ENCODE measurements around the gene U2AF1L4.
"Not testable (repeated sequence)": the region's sequence is repeated elsewhere in the genome, so short reads cannot be mapped to it uniquely, and the experiment has no call there.

The U2AF1L4 gene

DNA sequence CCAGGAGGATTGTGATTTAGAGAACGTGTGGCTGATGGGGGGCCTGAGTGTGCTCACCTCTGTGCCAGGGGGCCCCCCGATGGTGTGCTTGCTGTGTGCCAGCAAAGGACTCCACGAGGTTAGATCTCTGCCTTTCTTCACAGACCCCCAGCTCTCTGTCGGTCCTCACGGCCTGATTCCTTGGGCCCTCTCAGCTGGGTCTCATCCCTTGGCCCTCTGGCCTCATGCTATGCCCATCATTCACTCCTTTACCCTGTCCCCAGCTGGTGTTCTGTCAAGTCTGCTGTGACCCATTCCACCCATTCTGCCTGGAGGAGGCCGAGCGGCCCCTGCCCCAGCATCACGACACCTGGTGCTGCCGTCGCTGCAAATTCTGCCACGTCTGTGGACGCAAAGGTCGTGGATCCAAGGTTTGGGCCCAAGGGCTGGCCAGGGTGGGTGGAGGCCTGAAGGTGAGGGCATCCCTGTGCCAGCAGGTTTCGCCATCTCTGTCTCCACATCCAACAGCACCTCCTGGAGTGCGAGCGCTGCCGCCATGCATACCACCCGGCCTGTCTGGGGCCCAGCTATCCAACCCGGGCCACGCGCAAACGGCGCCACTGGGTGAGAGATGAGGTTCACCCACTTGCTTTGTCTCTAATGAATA, 19.9 kb downstream of the U2AF1L4 start:
- DNase-seq (ENCODE audit: low spot score), result no peak

- DNase-seq (ENCODE audit: low spot score), result no peak
Observed at GRCh38 chr19:35724560-35724959, 20.7 kb downstream of the U2AF1L4 start.

GRCh38 chr19:35724132-35724531, 21.1 kb downstream of the U2AF1L4 start:
- DNase-seq (ENCODE audit: low spot score), result not testable (repeated sequence)

GRCh38 chr19:35723671-35724070, 21.5 kb downstream of the U2AF1L4 start:
- no peak for DNase-seq (ENCODE audit: low spot score)

GRCh38 chr19:35722897-35723296, 22.3 kb downstream of the U2AF1L4 start:
- no peak for DNase-seq (ENCODE audit: low spot score)

DNA sequence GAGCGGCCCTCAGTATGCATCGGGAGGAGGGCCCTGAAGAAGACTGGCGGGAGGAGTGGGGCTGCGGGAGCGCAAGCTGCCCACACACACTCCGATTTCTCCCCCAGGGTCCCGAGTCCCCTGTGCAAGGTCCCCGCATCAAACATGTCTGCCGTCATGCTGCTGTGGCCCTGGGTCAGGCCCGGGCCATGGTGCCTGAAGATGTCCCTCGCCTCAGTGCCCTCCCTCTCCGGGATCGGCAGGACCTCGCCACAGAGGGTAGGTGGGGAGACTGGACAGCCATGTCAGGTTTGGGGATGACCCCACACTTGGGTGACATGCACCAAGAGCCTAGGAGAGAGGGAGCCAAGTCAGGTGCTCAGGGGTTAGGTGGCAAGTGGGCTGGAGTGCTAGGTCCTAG, 22.8 kb downstream of the U2AF1L4 start:
- DNase-seq (ENCODE audit: low spot score), result no peak

DNA sequence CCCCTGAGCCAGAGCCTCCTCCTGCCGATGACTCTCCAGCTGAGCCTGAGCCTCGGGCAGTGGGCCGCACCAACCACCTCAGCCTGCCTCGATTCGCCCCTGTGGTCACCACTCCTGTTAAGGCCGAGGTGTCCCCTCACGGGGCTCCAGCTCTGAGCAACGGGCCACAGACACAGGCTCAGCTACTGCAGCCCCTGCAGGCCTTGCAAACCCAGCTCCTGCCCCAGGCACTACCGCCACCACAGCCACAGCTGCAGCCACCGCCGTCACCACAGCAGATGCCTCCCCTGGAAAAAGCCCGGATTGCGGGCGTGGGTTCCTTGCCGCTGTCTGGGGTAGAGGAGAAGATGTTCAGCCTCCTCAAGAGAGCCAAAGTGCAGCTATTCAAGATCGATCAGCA, 23.8 kb downstream of the U2AF1L4 start:
- no peak for DNase-seq (ENCODE audit: low spot score)

GRCh38 chr19:35720648-35721047, 24.6 kb downstream of the U2AF1L4 start:
- no peak for DNase-seq (ENCODE audit: low spot score)

DNA sequence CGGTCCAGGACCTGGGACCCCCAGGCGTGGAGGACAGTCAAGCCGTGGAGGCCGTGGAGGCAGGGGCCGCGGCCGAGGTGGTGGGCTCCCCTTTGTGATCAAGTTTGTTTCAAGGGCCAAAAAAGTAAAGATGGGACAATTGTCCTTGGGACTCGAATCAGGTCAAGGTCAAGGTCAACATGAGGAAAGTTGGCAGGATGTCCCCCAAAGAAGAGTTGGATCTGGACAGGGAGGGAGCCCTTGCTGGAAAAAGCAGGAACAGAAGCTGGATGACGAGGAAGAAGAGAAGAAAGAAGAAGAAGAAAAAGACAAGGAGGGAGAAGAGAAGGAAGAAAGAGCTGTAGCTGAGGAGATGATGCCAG, 25.1 kb downstream of the U2AF1L4 start:
- no peak for DNase-seq (ENCODE audit: low spot score)

- no peak for DNase-seq (ENCODE audit: low spot score)
Observed at GRCh38 chr19:35719402-35720162, 25.6 kb downstream of the U2AF1L4 start.

DNA sequence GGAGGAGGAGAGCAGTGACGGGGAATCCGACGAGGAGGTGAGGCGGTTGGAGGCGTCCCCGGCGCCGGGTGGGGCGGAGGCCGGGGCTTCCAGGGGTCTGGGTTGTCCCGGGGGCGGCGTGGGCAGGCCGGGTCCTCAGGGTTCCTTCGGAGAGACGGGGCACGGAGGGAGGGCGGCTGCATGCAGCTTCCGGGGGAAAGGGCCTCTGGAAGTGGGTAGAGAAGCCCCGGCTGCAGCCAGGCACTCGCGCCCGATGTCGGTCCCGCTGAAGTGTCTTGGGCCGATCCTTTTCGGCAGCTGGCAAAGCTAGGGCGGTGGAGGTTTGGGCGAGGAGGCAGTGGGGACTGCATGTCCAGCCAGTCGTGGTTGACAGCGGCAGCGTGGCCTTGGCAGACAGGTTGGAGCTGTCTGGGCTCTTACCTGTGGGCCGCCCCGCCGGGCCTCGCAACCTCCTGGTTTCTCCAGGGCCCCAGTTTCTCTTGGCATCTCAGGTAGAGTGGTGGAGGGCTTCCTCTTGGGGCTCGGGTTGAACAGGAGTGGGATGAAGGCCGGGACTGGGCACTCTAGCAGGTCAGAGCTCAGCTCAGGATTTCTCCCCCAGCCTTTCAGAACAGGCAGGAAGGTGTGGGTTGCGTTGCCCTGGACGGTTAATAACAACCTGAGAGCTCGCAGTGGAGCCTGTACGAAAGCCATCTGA, 26.7 kb downstream of the U2AF1L4 start:
- DNase-seq (ENCODE audit: low spot score), result peak; percentile 43

GRCh38 chr19:35717665-35718344, 27.4 kb downstream of the U2AF1L4 start, which contains the start of gene KMT2B:
TSS of gene KMT2B (plus strand) at chr19:35718003. CDS start at chr19:35718019, 16 bp downstream.
- peak; percentile 98 for DNase-seq (ENCODE audit: low spot score)

- DNase-seq (ENCODE audit: low spot score), result peak; percentile 98
Observed at GRCh38 chr19:35716801-35717664, 28.2 kb downstream of the U2AF1L4 start.

GRCh38 chr19:35715981-35716800, 29.0 kb downstream of the U2AF1L4 start:
- DNase-seq (ENCODE audit: low spot score), result peak; percentile 82

GRCh38 chr19:35715355-35715809, 29.8 kb downstream of the U2AF1L4 start:
- no peak for DNase-seq (ENCODE audit: low spot score)

DNA sequence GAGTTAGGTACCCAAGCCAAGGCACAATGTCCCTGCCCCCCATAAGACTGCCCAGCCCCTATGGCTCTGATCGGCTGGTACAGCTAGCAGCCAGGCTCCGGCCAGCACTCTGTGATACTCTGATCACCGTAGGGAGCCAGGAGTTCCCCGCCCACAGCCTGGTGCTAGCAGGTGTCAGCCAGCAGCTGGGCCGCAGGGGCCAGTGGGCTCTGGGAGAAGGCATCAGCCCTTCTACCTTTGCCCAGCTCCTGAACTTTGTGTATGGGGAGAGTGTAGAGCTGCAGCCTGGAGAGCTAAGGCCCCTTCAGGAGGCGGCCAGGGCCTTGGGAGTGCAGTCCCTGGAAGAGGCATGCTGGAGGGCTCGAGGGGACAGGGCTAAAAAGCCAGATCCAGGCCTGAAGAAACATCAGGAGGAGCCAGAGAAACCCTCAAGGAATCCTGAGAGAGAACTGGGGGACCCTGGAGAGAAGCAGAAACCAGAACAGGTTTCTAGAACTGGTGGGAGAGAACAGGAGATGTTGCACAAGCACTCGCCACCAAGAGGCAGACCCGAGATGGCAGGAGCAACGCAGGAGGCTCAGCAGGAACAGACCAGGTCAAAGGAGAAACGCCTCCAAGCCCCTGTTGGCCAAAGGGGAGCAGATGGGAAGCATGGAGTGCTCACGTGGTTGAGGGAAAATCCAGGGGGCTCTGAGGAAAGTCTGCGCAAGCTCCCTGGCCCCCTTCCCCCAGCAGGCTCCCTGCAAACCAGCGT, 30.4 kb downstream of the U2AF1L4 start:
- no peak for DNase-seq (ENCODE audit: low spot score)

- no peak for DNase-seq (ENCODE audit: low spot score)
Observed at GRCh38 chr19:35713904-35714495, 31.2 kb downstream of the U2AF1L4 start.

- DNase-seq (ENCODE audit: low spot score), result no peak
Observed at GRCh38 chr19:35713506-35713850, 31.7 kb downstream of the U2AF1L4 start.
